Measurements from ENCODE around the gene CARS2. TPM values are rescaled to one million over a fixed set of nuclear protein-coding genes. Genes with fewer than 3 reads are reported as not detected.

Gene CARS2
- polyA plus RNA-seq, 2 of the 4 experiments (the other 2 are of a cell fraction), result 31.5 to 41.4 TPM

DNA sequence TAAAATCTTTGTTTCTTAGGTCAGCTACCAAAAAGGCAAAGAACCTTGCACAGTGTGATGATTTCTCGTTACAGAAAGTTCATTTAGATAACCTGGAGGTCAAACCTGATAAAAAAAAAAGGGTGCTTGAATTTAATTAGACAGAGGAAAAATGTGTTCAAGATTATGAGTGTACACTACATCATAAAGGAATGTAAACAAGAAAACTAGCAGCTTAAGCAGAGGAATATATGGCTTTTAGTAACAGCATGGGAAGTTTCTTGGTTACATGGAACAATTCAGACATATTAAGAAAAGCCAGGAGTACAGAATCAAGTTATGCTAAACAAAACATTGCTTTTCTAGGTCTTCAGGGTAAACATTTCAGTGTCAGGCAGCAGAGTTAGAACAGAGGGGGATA, 40.5 kb upstream of the CARS2 start:
- Histone ChIP-seq H3K4me2 (no peak overlapping the region), H3K27ac (no peak overlapping the region), H3K4me3 (no peak overlapping the region), H3K4me1 (no peaks in the 10 kb centered on the region), H3K9me3 (0 out of 3 replicates have a peak, but pooled peaks cover 5% of the 10 kb centered on the region)
- TF ChIP-seq, protein P1, sequence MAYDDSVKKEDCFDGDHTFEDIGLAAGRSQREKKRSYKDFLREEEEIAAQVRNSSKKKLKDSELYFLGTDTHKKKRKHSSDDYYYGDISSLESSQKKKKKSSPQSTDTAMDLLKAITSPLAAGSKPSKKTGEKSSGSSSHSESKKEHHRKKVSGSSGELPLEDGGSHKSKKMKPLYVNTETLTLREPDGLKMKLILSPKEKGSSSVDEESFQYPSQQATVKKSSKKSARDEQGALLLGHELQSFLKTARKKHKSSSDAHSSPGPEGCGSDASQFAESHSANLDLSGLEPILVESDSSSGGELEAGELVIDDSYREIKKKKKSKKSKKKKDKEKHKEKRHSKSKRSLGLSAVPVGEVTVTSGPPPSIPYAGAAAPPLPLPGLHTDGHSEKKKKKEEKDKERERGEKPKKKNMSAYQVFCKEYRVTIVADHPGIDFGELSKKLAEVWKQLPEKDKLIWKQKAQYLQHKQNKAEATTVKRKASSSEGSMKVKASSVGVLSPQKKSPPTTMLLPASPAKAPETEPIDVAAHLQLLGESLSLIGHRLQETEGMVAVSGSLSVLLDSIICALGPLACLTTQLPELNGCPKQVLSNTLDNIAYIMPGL (CRISPR knock-in tag; IDR thresholded peaks at IDR 0.05; ENCODE audit: borderline replicate concordance), result no peak
- TF ChIP-seq, protein P2, sequence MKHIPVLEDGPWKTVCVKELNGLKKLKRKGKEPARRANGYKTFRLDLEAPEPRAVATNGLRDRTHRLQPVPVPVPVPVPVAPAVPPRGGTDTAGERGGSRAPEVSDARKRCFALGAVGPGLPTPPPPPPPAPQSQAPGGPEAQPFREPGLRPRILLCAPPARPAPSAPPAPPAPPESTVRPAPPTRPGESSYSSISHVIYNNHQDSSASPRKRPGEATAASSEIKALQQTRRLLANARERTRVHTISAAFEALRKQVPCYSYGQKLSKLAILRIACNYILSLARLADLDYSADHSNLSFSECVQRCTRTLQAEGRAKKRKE (CRISPR knock-in tag; IDR thresholded peaks at IDR 0.05; ENCODE audit: low read depth), result no peak
- TF ChIP-seq RAD21 (conservative IDR thresholded peaks at IDR 0.05 in 1 of 2, IDR thresholded peaks at IDR 0.05 in 1 of 2) (no peak), RNF2 (IDR thresholded peaks at IDR 0.05; ENCODE audit: borderline replicate concordance, low read depth) (no peak)
- TF ChIP-seq, protein P3, sequence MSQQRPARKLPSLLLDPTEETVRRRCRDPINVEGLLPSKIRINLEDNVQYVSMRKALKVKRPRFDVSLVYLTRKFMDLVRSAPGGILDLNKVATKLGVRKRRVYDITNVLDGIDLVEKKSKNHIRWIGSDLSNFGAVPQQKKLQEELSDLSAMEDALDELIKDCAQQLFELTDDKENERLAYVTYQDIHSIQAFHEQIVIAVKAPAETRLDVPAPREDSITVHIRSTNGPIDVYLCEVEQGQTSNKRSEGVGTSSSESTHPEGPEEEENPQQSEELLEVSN (IDR thresholded peaks at IDR 0.05; ENCODE audit: borderline replicate concordance, low read depth), result no peak
- FAIRE-seq (no peak), DNase-seq (ENCODE audit: low read depth in 1 of 2, low spot score in 1 of 2) (no peak), ATAC-seq (no peak)
- 74% methylated on average over 1 of the region's 1 CpG for WGBS (ENCODE audit: missing lambda C conversion rate)
- POLR2A ChIA-PET, result no interaction called here
- CTCF ChIA-PET, result no interaction called here

DNA sequence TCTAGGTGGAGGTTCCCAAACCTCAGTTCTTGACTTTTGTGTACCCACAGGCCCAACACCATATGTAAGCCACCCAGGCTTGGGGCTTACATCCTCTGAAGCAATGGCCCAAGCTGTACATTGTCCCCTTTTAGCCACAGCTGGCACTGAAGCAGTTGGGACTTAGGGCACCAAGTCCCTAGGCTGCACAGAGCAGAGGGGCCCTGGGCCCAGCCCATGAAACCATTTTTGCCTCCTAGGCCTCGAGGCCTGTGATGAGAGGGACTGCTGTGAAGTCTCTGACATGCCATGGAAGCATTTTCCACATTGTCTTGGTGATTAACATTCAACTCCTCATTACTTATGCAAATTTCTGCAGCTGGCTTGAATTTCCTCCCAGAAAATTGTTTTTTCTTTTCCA, 37.8 kb upstream of the CARS2 start:
- TF ChIP-seq ZFP36 (IDR thresholded peaks at IDR 0.05; ENCODE audit: borderline replicate concordance, partially characterized antibody) (peak; percentile 75), EHMT2 (IDR thresholded peaks at IDR 0.05; ENCODE audit: low read depth) (no peak), RAD21 (conservative IDR thresholded peaks at IDR 0.05 in 1 of 2, IDR thresholded peaks at IDR 0.05 in 1 of 2) (no peak)
- DNase-seq (ENCODE audit: low read depth in 1 of 2, low spot score in 1 of 2) (no peak), ATAC-seq (no peak), FAIRE-seq (no peak)
- Histone ChIP-seq H3K4me2 (no peak overlapping the region), H3K4me3 (no peak overlapping the region), H3K4me1 (no peaks in the 10 kb centered on the region), H3K9me3 (no peaks in the 10 kb centered on the region), H3K27ac (no peak overlapping the region)
- WGBS (ENCODE audit: missing lambda C conversion rate), result 0% methylated on average over 1 of the region's 1 CpG
- POLR2A ChIA-PET, result no interaction called here
- CTCF ChIA-PET, result no interaction called here

GRCh38 chr13:110737555-110737954, 31.6 kb upstream of the CARS2 start:
- H3K4me2 ChIP-seq, result no peak overlapping the region
- H3K9me3 ChIP-seq, result no peaks in the 10 kb centered on the region
- no peak for ATAC-seq
- no peak overlapping the region for H3K4me3 ChIP-seq
- DNase-seq (ENCODE audit: low read depth in 1 of 2, low spot score in 1 of 2), result no peak
- CTCF ChIA-PET, result no interaction called here
- no peak for FAIRE-seq
- no peak overlapping the region for H3K27ac ChIP-seq
- no peaks in the 10 kb centered on the region for H3K4me1 ChIP-seq
- TF ChIP-seq FOXS1 (CRISPR knock-in tag; IDR thresholded peaks at IDR 0.05) (no peak), RNF2 (IDR thresholded peaks at IDR 0.05; ENCODE audit: borderline replicate concordance, low read depth) (no peak), NFE2L2 (conservative IDR thresholded peaks at IDR 0.05; ENCODE audit: low read length) (no peak), JUNB (IDR thresholded peaks at IDR 0.05) (no peak), JUN (IDR thresholded peaks at IDR 0.05) (no peak), ZFP36 (IDR thresholded peaks at IDR 0.05; ENCODE audit: borderline replicate concordance, partially characterized antibody) (no peak)
- TF ChIP-seq, protein P4, sequence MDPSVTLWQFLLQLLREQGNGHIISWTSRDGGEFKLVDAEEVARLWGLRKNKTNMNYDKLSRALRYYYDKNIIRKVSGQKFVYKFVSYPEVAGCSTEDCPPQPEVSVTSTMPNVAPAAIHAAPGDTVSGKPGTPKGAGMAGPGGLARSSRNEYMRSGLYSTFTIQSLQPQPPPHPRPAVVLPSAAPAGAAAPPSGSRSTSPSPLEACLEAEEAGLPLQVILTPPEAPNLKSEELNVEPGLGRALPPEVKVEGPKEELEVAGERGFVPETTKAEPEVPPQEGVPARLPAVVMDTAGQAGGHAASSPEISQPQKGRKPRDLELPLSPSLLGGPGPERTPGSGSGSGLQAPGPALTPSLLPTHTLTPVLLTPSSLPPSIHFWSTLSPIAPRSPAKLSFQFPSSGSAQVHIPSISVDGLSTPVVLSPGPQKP (IDR thresholded peaks at IDR 0.05; ENCODE audit: low read depth, low read length), result no peak
- TF ChIP-seq, protein P1 (CRISPR knock-in tag; IDR thresholded peaks at IDR 0.05; ENCODE audit: borderline replicate concordance), result no peak
- TF ChIP-seq, protein P3 (IDR thresholded peaks at IDR 0.05; ENCODE audit: borderline replicate concordance, low read depth), result no peak
- POLR2A ChIA-PET, result no interaction called here
